MM.1S (cell line): Measurements from ENCODE around the gene BID.

Experiments used
- DNase-seq: peaks from one replicate; pipeline ENCODE4 v3.0.0-alpha.2; 2015
- H2AFZ ChIP-seq: fragments of 300-600 bp; sonication (generic); 2 replicates; pipeline ENCODE4 v1.6.0; 2016; ENCODE audit warnings: antibody characterized with exemption, low read length
- H3F3A ChIP-seq: fragments of 300-600 bp; sonication (generic); 2 replicates; pipeline ENCODE4 v1.6.1; 2016; ENCODE audit warnings: mild to moderate bottlenecking, antibody characterized with exemption, low read length, moderate library complexity, mixed read lengths; ENCODE audit not compliant: insufficient read depth
- H3K27ac ChIP-seq: fragments of 300-600 bp; sonication (generic); 2 replicates; pipeline ENCODE4 v1.5.1; 2016; ENCODE audit warnings: mild to moderate bottlenecking, low read length
- H3K27me3 ChIP-seq: fragments of 300-600 bp; sonication (generic); replicated peaks from 2 replicates; pipeline ENCODE4 v1.6.0; 2016; ENCODE audit warnings: low read length; ENCODE audit not compliant: insufficient read depth
- H3K36me3 ChIP-seq: fragments of 300-600 bp; sonication (generic); replicated peaks from 2 replicates; pipeline ENCODE4 v1.6.1; 2016; ENCODE audit warnings: mild to moderate bottlenecking, low read length, mixed read lengths; ENCODE audit not compliant: insufficient read depth
- H3K4me1 ChIP-seq: fragments of 300-600 bp; sonication (generic); 2 replicates; pipeline ENCODE4 v1.6.1; 2016; ENCODE audit warnings: low read length, mixed read lengths
- H3K4me2 ChIP-seq: fragments of 300-600 bp; sonication (generic); 2 replicates; pipeline ENCODE4 v1.6.0; 2016; ENCODE audit warnings: low read depth, low read length
- H3K4me3 ChIP-seq: fragments of 300-600 bp; sonication (generic); 2 replicates; pipeline ENCODE4 v1.5.1; 2016; ENCODE audit warnings: low read length, mixed read lengths
- H3K79me2 ChIP-seq: fragments of 300-600 bp; sonication (generic); 2 replicates; pipeline ENCODE4 v1.6.1; 2016; ENCODE audit warnings: mixed run types, low read length, mixed read lengths
- H3K9ac ChIP-seq: fragments of 300-600 bp; sonication (generic); 2 replicates; pipeline ENCODE4 v1.6.1; 2016; ENCODE audit warnings: low read length, mixed read lengths
- H3K9me2 ChIP-seq: fragments of 300-600 bp; sonication (generic); replicated peaks from 2 replicates; pipeline ENCODE4 v1.6.1; 2016; ENCODE audit warnings: mild to moderate bottlenecking, low read length, mixed read lengths; ENCODE audit not compliant: insufficient read depth
- H3K9me3 ChIP-seq: fragments of 300-600 bp; sonication (generic); replicated peaks from 2 replicates; pipeline ENCODE4 v1.6.1; 2016; ENCODE audit warnings: mild to moderate bottlenecking, low read length, mixed read lengths; ENCODE audit not compliant: insufficient read depth
- H4K20me1 ChIP-seq: fragments of 300-600 bp; sonication (generic); 2 replicates; pipeline ENCODE4 v1.6.1; 2016; ENCODE audit warnings: mild to moderate bottlenecking, low read length, moderate library complexity, mixed read lengths; ENCODE audit not compliant: insufficient read depth
- EZH2 ChIP-seq: fragments of 300-600 bp; sonication (generic); optimal IDR thresholded peaks from 2 replicates; pipeline ENCODE3; 2017; ENCODE audit warnings: low read depth, mild to moderate bottlenecking, antibody characterized with exemption, low read length, mixed read lengths
- EZH2phosphoT487 ChIP-seq: fragments of 300-600 bp; sonication (generic); IDR thresholded peaks from 2 replicates; pipeline ENCODE4 v1.6.1; 2018; ENCODE audit warnings: antibody characterized with exemption, low read length
- TF ChIP-seq, protein P1 (sequence below): fragments of 300-600 bp; sonication (generic); IDR thresholded peaks from 2 replicates; pipeline ENCODE4 v1.5.1; 2016; ENCODE audit warnings: antibody characterized with exemption, low read length, mixed read lengths

The BID gene

DNA sequence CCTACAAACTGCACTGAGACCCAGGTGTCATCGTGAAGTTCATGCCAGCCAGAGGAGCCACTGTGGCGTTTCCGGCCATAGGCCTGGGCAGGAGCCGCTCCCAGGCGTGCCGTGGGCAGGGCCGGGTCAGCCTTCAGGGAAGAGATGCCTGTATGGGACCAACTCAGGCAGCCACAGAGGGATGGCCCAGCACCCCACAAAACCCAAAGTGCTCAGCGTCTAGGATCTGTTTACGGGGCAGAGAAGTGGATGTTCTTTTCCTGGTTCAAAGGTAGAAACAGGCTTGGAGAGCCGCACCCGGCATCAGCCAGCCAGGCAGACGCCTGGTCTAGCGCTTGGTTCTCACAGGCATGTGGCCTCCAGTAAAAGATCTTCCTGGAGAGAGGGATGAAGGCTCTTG, 8.4 kb upstream of the BID start:
- no peak overlapping the region for H3K9ac ChIP-seq
- H3K4me2 ChIP-seq, result no peak overlapping the region
- H3K4me1 ChIP-seq, result no peaks in the 10 kb centered on the region

DNA sequence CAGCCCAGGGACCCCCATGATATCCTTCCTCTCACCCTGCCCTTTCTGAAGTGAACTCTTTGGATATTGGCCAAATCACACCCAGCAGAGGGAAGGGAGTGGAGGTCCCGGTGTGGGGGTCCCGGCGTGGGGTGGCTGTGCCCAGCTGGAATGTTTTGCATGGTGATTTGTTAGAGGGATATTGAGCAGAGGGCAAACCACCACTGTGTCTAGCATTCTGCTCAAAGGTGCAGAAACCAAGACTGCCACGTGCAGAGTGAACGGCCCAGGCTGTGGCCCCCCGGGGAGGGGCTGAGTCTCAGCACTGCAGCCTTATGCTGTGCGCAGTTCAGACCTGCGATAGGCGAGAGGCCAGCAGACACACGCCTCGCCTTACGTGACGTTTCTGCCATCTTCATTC, 7.9 kb upstream of the BID start:
- Histone ChIP-seq H3F3A (no peaks in the 10 kb centered on the region; the same call in 1 of the 2 replicates), H3K27ac (no peak overlapping the region; the same call in 1 of the 2 replicates)

More for the DNA sequence above, 8.4 kb upstream of the BID start:
- H3F3A ChIP-seq, result no peaks in the 10 kb centered on the region; the same call in 1 of the 2 replicates
- TF ChIP-seq EZH2phosphoT487 (no peak), EZH2 (no peak)
- TF ChIP-seq, protein P1, sequence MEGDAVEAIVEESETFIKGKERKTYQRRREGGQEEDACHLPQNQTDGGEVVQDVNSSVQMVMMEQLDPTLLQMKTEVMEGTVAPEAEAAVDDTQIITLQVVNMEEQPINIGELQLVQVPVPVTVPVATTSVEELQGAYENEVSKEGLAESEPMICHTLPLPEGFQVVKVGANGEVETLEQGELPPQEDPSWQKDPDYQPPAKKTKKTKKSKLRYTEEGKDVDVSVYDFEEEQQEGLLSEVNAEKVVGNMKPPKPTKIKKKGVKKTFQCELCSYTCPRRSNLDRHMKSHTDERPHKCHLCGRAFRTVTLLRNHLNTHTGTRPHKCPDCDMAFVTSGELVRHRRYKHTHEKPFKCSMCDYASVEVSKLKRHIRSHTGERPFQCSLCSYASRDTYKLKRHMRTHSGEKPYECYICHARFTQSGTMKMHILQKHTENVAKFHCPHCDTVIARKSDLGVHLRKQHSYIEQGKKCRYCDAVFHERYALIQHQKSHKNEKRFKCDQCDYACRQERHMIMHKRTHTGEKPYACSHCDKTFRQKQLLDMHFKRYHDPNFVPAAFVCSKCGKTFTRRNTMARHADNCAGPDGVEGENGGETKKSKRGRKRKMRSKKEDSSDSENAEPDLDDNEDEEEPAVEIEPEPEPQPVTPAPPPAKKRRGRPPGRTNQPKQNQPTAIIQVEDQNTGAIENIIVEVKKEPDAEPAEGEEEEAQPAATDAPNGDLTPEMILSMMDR, result no peak
- no peaks in the 10 kb centered on the region for H3K9me2 ChIP-seq
- H3K9me3 ChIP-seq, result no peaks in the 10 kb centered on the region
- H3K36me3 ChIP-seq, result no peaks in the 10 kb centered on the region
- H3K79me2 ChIP-seq, result peaks cover 22% of the 10 kb centered on the region
- no peaks in the 10 kb centered on the region for H4K20me1 ChIP-seq
- no peak overlapping the region for H3K27ac ChIP-seq
- H3K27me3 ChIP-seq, result no peaks in the 10 kb centered on the region
- no peak overlapping the region for H3K4me3 ChIP-seq
- H2AFZ ChIP-seq, result no peak overlapping the region
- no peak for DNase-seq

DNA sequence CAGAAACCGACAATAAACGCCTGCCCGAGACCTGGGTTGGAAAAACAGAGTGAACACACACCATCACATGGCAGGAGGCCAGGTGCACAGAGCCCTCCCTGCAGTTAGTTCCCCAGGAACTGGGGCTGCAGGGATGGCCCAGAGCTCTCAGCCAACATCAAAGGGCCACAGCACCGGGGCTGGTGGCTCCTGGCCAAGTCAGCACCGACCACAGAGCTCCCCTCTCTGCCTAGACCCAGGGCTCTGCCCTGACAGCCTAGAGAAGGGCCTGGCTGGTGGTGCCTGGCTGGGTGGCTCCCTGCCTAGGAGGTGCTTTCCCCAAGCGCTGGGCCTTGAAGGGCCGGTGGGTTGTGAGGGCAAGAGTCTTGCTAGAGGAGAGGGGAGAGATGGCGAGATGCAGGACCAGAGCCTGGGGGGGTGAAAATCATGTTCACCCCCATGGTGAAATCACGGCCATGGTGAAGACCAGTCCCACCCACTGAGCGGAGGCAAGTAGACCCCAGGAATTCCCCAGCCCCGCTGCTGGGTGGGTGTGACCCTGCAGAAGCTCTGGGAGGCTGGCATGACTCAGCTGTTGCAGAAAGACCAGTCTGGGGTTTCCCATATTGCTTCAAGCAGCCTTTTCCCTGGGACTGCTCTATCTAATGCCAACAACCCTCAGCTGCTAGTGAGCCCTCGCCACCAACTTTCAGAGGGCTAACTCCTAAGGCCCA, 7.2 kb upstream of the BID start:
- Histone ChIP-seq H3K4me1 (no peaks in the 10 kb centered on the region), H3K27me3 (no peaks in the 10 kb centered on the region), H3K4me3 (no peak overlapping the region), H3K9me2 (no peaks in the 10 kb centered on the region), H3K9me3 (no peaks in the 10 kb centered on the region), H3K79me2 (peaks cover 27% of the 10 kb centered on the region), H4K20me1 (no peaks in the 10 kb centered on the region), H3K27ac (peak overlapping the region; percentile 57), H3K36me3 (no peaks in the 10 kb centered on the region), H3K9ac (no peak overlapping the region), H2AFZ (no peak overlapping the region), H3K4me2 (no peak overlapping the region), H3F3A (peaks cover 2% of the 10 kb centered on the region)
- DNase-seq, result peak; percentile 82
- TF ChIP-seq, protein P1, result no peak
- TF ChIP-seq EZH2 (no peak), EZH2phosphoT487 (no peak)

More for the DNA sequence above, 7.9 kb upstream of the BID start:
- Histone ChIP-seq H2AFZ (no peak overlapping the region), H3K9ac (no peak overlapping the region), H4K20me1 (no peaks in the 10 kb centered on the region), H3K4me3 (no peak overlapping the region), H3K9me2 (no peaks in the 10 kb centered on the region), H3K4me1 (no peaks in the 10 kb centered on the region), H3K36me3 (no peaks in the 10 kb centered on the region), H3K9me3 (no peaks in the 10 kb centered on the region), H3K4me2 (no peak overlapping the region), H3K27me3 (no peaks in the 10 kb centered on the region), H3K79me2 (peaks cover 27% of the 10 kb centered on the region)
- no peak for TF ChIP-seq EZH2
- no peak for TF ChIP-seq EZH2phosphoT487
- TF ChIP-seq, protein P1, result no peak
- DNase-seq, result no peak
